HepG2 (cell line): ENCODE measurements around the gene TNFAIP2. TPM values are rescaled to one million over a fixed set of nuclear protein-coding genes. Genes with fewer than 3 reads are reported as not detected.
A peak's percentile ranks its signal among the peaks of the same experiment; 100 is the strongest.

Experiments used
- ATAC-seq: fragments of 200-7000 bp; cut with Tn5 transposase; 3 replicates; pipeline ENCODE4 v1.9.1; 2020; ENCODE audit warnings: mild to moderate bottlenecking, moderate library complexity
- BruUV-seq: library from RNA; stranded (reverse); fragments of 400-500 nt; replicated peaks from 2 replicates; lab custom pipeline; 2021; lab: Mats Ljungman, UMichigan
- CTCF ChIA-PET: fragments of 300-600 bp; formaldehyde crosslinking; extraction: SDS; loops from one replicate; lab custom pipeline; 2021; ENCODE audit warnings: low total read pairs, inconsistent platforms, low intra/inter-chr PET ratio; lab: Yijun Ruan, JAX
- POLR2A ChIA-PET: fragments of 350-600 bp; sonication (Branson Sonifier 250); formaldehyde crosslinking; loops from one replicate; lab custom pipeline; 2020; ENCODE audit warnings: antibody characterized with exemption, inconsistent platforms; lab: Yijun Ruan, JAX
- DNase-seq: peaks from one replicate; pipeline ENCODE4 v3.0.0-alpha.2; 2015; ENCODE audit warnings: low spot score
- FAIRE-seq: peaks from 3 replicates; lab custom pipeline; 2011; peaks lifted over from hg19 to GRCh38; lab: Jason Lieb, UNC
- H2AFZ ChIP-seq: one replicate; pipeline ENCODE4 v1.6.1; 2011; ENCODE audit warnings: low read length, inconsistent platforms
- H3K27ac ChIP-seq: fragments of 300-600 bp; 3 replicates; pipeline ENCODE4 v1.8.0; 2011; ENCODE audit warnings: mixed run types, mild to moderate bottlenecking, mixed read lengths, low read length, inconsistent platforms; ENCODE audit not compliant: insufficient read depth; ENCODE audit errors: extremely low read length
- H3K27me3 ChIP-seq, 2 experiments: fragments of 200-600 bp in 1 of 2; 2 replicates in 1 of 2; 3 replicates in 1 of 2; pipeline versions ENCODE4 v1.6.0 to v1.8.0; 2011; ENCODE audit warnings: low read length in 2 of 2, mild to moderate bottlenecking in 2 of 2, moderate library complexity in 2 of 2, inconsistent platforms in 1 of 2; ENCODE audit not compliant: insufficient read depth in 2 of 2, control insufficient read depth in 1 of 2
- H3K36me3 ChIP-seq, 2 experiments: fragments of 200-600 bp in 1 of 2; replicated peaks in 1 of 2; 2 replicates in 1 of 2; 3 replicates in 1 of 2; pipeline versions ENCODE4 v1.5.1 to v1.8.0; 2011; ENCODE audit warnings: low read length in 2 of 2, inconsistent platforms in 1 of 2; ENCODE audit not compliant: insufficient read depth in 2 of 2, control insufficient read depth in 1 of 2
- H3K4me1 ChIP-seq: 2 replicates; pipeline ENCODE4 v1.5.1; 2012; ENCODE audit warnings: low read length, inconsistent platforms; ENCODE audit not compliant: insufficient read depth
- H3K4me2 ChIP-seq: 2 replicates; pipeline ENCODE4 v1.6.0; 2011; ENCODE audit warnings: low read depth, low read length, inconsistent platforms
- H3K4me3 ChIP-seq, 3 experiments: fragments of 200-600 bp in 1 of 3; sonication (generic), shearing (Covaris generic) in 1 of 3; replicated peaks in 1 of 3; 2 replicates each; pipeline ENCODE4 v1.5.1; 2011 to 2016; ENCODE audit warnings: low read length in 3 of 3, inconsistent platforms in 2 of 3, low read depth in 2 of 3, mild to moderate bottlenecking in 2 of 3, control low read depth in 1 of 3, mixed read lengths in 1 of 3; ENCODE audit not compliant: insufficient read depth in 1 of 3
- H3K79me2 ChIP-seq: one replicate; pipeline ENCODE4 v1.6.1; 2011; ENCODE audit warnings: low read length, inconsistent platforms; ENCODE audit not compliant: insufficient read depth
- H3K9ac ChIP-seq: 2 replicates; pipeline ENCODE4 v1.6.0; 2011; ENCODE audit warnings: mild to moderate bottlenecking, low read depth, low read length, inconsistent platforms; ENCODE audit not compliant: insufficient read depth
- H3K9me3 ChIP-seq: 2 replicates; pipeline ENCODE4 v1.5.1; 2012; ENCODE audit warnings: mild to moderate bottlenecking, low read length
- H4K20me1 ChIP-seq: 2 replicates; pipeline ENCODE4 v1.6.0; 2011; ENCODE audit warnings: inconsistent platforms, mild to moderate bottlenecking, low read length, moderate library complexity; ENCODE audit not compliant: insufficient read depth
- AGO1 ChIP-seq: fragments of 200-400 bp; formaldehyde crosslinking; IDR thresholded peaks from 2 replicates; pipeline ENCODE4 v1.6.1; 2017; ENCODE audit warnings: mild to moderate bottlenecking, low read depth, low read length, moderate library complexity; ENCODE audit not compliant: poor library complexity, severe bottlenecking
- DNMT1 ChIP-seq: sonication (generic); formaldehyde crosslinking; IDR thresholded peaks from 2 replicates; pipeline ENCODE4 v1.5.1; 2020; ENCODE audit warnings: mild to moderate bottlenecking, missing genetic modification reagents
- GABPB1 ChIP-seq: IDR thresholded peaks from 2 replicates; pipeline ENCODE4 v1.6.1; 2016; ENCODE audit warnings: mild to moderate bottlenecking, missing genetic modification reagents, moderate library complexity, missing compliant biosample characterization
- HHEX ChIP-seq: IDR thresholded peaks from 2 replicates; pipeline ENCODE4 v1.6.1; 2016; ENCODE audit warnings: control low read depth
- HNF1B ChIP-seq: sonication (generic); formaldehyde crosslinking; IDR thresholded peaks from 2 replicates; pipeline ENCODE4 v1.5.1; 2020; ENCODE audit warnings: mild to moderate bottlenecking, moderate library complexity, missing genetic modification reagents
- HNRNPLL ChIP-seq: fragments of 200-400 bp; formaldehyde crosslinking; IDR thresholded peaks from 2 replicates; pipeline ENCODE4 v1.6.1; 2017; ENCODE audit warnings: mild to moderate bottlenecking, low read depth, low read length; ENCODE audit not compliant: poor library complexity, severe bottlenecking
- KLF13 ChIP-seq: sonication (generic); formaldehyde crosslinking; IDR thresholded peaks from 2 replicates; pipeline ENCODE4 v1.4.0; 2020; ENCODE audit warnings: mild to moderate bottlenecking, missing genetic modification reagents
- NR1H2 ChIP-seq: sonication (generic); formaldehyde crosslinking; IDR thresholded peaks from 2 replicates; pipeline ENCODE4 v1.8.1; 2022; ENCODE audit warnings: low read depth, missing genetic modification reagents, borderline replicate concordance
- POLR2A ChIP-seq, 2 experiments: IDR thresholded peaks; 2 replicates each; pipeline ENCODE4 v1.6.1; 2011; ENCODE audit warnings: low read depth in 2 of 2, low read length in 2 of 2, mild to moderate bottlenecking in 1 of 2, moderate library complexity in 1 of 2; ENCODE audit not compliant: insufficient read depth in 1 of 2
- POLR2G ChIP-seq: fragments of 200-400 bp; formaldehyde crosslinking; IDR thresholded peaks from 2 replicates; pipeline ENCODE4 v1.6.1; 2018; ENCODE audit warnings: mild to moderate bottlenecking, low read depth, low read length, moderate library complexity
- YY1 ChIP-seq: IDR thresholded peaks from 2 replicates; pipeline ENCODE4 v1.6.1; 2011; ENCODE audit warnings: low read length, low read depth, moderate library complexity, mild to moderate bottlenecking; ENCODE audit not compliant: insufficient read depth, insufficient replicate concordance
- ZBTB33 ChIP-seq: sonication (generic); formaldehyde crosslinking; IDR thresholded peaks from 2 replicates; pipeline ENCODE4 v1.4.0; 2020; ENCODE audit warnings: missing genetic modification reagents
- ZNF326 ChIP-seq: sonication (generic); formaldehyde crosslinking; IDR thresholded peaks from 2 replicates; pipeline ENCODE4 v1.4.0; 2020; ENCODE audit warnings: missing genetic modification reagents, borderline replicate concordance
- ZNF674 ChIP-seq: sonication (generic); formaldehyde crosslinking; IDR thresholded peaks from 2 replicates; pipeline ENCODE4 v1.5.0; 2020; ENCODE audit warnings: low read depth, mild to moderate bottlenecking, missing genetic modification reagents
- ZNF687 ChIP-seq: sonication (generic); formaldehyde crosslinking; IDR thresholded peaks from 2 replicates; pipeline ENCODE4 v1.5.1; 2020; ENCODE audit warnings: mild to moderate bottlenecking, missing genetic modification reagents, moderate library complexity
- WGBS: methylation state at CpG from one replicate; pipeline ENCODE4 v1.1.6; 2017; ENCODE audit warnings: low lambda C conversion rate; 5-methylcytosine and 5-hydroxymethylcytosine counted together
- in situ Hi-C: cut with HindIII; loops from 2 replicates; pipeline ENCODE4 v1.10.0; 2017; ENCODE audit warnings: low pct_unique_long_range_greater_than_20kb; ENCODE audit not compliant: extremely low pct_ligation_motif_present
- intact Hi-C: fragments of 100-400 bp; cut with micrococcal nuclease; formaldehyde crosslinking; loops from one replicate; pipeline ENCODE4 v1.10.0; 2022; ENCODE audit not compliant: unreplicated experiment
- polyA plus RNA-seq, 8 experiments: library from polyadenylated mRNA; depleted of rRNA in 3 of 8; stranded (reverse) in 7 of 8; unstranded in 1 of 8; fragments of >200 nt; fragmentation: Illumina TruSeq in 4 of 8; extraction: Trizol in 4 of 8; gene quantifications; 2 replicates each; pipeline versions ENCODE4 v1.2.1 to v1.2.3, GENCODE V29; 2011 to 2016; ENCODE audit warnings: low read depth in 4 of 8, missing spikeins in 1 of 8, mixed read lengths in 1 of 8; ENCODE audit not compliant: insufficient read depth in 1 of 8
- total RNA-seq, 5 experiments: library from RNA; depleted of rRNA; stranded (reverse); fragments of >200 nt; fragmentation: Illumina TruSeq; extraction: Trizol; gene quantifications; 2 replicates each; pipeline ENCODE4 v1.2.3, GENCODE V29; 2016; ENCODE audit warnings: low read depth in 1 of 5

The TNFAIP2 gene
- total and polyA plus RNA-seq, 2 of the 13 experiments (the other 11 are each of a cell fraction or from before 2014, with no cell fraction given), result 0.46 to 1.5 TPM

- Histone ChIP-seq H3K4me2 (no peak overlapping the region), H3K9me3 (no peaks in the 10 kb centered on the region), H3K27ac (no peak overlapping the region), H3K4me1 (peaks cover 82% of the 10 kb centered on the region), H3K9ac (no peak overlapping the region), H3K79me2 (no peaks in the 10 kb centered on the region), H3K36me3 (no peaks in the 10 kb centered on the region), H2AFZ (no peak overlapping the region), H4K20me1 (no peaks in the 10 kb centered on the region; the same call in 1 of the 2 replicates), H3K27me3 (peaks cover 0 to 20% of the 10 kb centered on the region in 2 experiments; a peak in 2 of 5 replicates), H3K4me3 (no peak overlapping the region)
- WGBS, result 39% methylated on average over 7 of the region's 17 CpGs
- POLR2A ChIA-PET, result interaction anchor here (1.0 to 1.7 kb wide), 4 partner anchors 10 to 70 kb away, joined by 3 to 7 read pairs (median 3); no protein-coding TSS in a partner anchor
- DNase-seq, result no peak
- FAIRE-seq, result no peak
- no peak for ATAC-seq
- intact Hi-C loops (no loop called here), in situ Hi-C loops (no loop called here)
- BruUV-seq, result no TSS peak
- CTCF ChIA-PET, result no interaction called here
- peak; percentile 98 for TF ChIP-seq AGO1
- TF ChIP-seq ZNF326 (CRISPR knock-in tag), result peak; percentile 73; the same call in 1 of the 2 replicates
- peak; percentile 98 for TF ChIP-seq ZBTB33 (CRISPR knock-in tag)
- TF ChIP-seq GABPB1 (CRISPR knock-in tag), result peak; percentile 64; the same call in 1 of the 2 replicates
- TF ChIP-seq ZNF674 (CRISPR knock-in tag), result no peak
- TF ChIP-seq HHEX (CRISPR knock-in tag), result no peak
- TF ChIP-seq ZNF687 (CRISPR knock-in tag), result peak; percentile 59
- TF ChIP-seq KLF13 (CRISPR knock-in tag), result no peak
- TF ChIP-seq HNRNPLL, result peak; percentile 28
- no peak for TF ChIP-seq DNMT1
- no peak for TF ChIP-seq HNF1B (CRISPR knock-in tag)
- TF ChIP-seq NR1H2 (CRISPR knock-in tag), result no peak
- peak; percentile 36 for TF ChIP-seq YY1
- peak; percentile 23; the same call in 1 of the 2 replicates for TF ChIP-seq POLR2G
- peak in 1 of 2 experiments; percentile 41; a peak in 1 of 4 replicates for TF ChIP-seq POLR2A (IDR thresholded peaks at IDR 0.05; ENCODE audit: insufficient read depth in 1 of 2, low read depth in 2 of 2, low read length in 2 of 2)
Observed at GRCh38 chr14:103116636-103117035, 6.6 kb upstream of the TNFAIP2 start.
